ENCODE results near the gene TMEM163. TPM values are rescaled to one million over a fixed set of nuclear protein-coding genes. Genes with fewer than 3 reads are reported as not detected.

Gene TMEM163
- total RNA-seq, 1 experiment from 2014 or later, result 0.12 TPM

DNA sequence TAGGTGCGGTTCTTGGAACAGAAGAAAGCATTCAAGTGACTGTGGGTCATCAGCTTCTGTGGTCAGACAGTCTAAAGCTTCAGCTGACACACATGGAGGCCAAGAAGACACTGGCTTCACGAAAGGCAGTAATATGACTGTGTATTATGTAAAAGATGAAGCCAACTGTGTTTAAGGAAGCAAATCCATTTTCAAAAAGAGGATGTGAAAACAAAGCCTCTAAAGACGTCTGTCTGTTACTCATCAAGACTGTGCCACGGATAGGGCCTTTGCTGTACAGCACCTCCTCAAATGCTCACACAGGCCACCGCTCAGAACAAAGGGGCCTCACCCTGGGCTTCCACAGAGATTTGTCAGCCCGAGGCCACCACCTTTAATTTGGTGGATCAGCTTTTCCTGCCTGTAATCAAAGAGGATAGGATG is 21.1 kb upstream of the TMEM163 start:
- CTCF ChIA-PET, result no interaction called here
- intact Hi-C loops (cut with micrococcal nuclease), result no loop called here

GRCh38 chr2:134739236-134739878 is 20.6 kb upstream of the TMEM163 start:
- RAD21 ChIA-PET (ENCODE audit: low non-redundant PET in 1 of 2, low total read pairs in 2 of 2, uncharacterized antibody in 2 of 2, unreplicated experiment in 2 of 2), result no interaction called here
- POLR2A ChIA-PET, result no interaction called here
- no peak for TF ChIP-seq EZH2 (IDR thresholded peaks at IDR 0.05)
- no peak for TF ChIP-seq ZBTB33 (IDR thresholded peaks at IDR 0.05; ENCODE audit: extremely low read depth, insufficient replicate concordance, low read length)
- TF ChIP-seq SRF (IDR thresholded peaks at IDR 0.05; ENCODE audit: low read depth), result no peak
- TF ChIP-seq FOSL1 (IDR thresholded peaks at IDR 0.05; ENCODE audit: low read depth), result no peak
- TF ChIP-seq, protein P1, sequence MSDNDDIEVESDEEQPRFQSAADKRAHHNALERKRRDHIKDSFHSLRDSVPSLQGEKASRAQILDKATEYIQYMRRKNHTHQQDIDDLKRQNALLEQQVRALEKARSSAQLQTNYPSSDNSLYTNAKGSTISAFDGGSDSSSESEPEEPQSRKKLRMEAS (IDR thresholded peaks at IDR 0.05), result no peak
- TF ChIP-seq, protein P2, sequence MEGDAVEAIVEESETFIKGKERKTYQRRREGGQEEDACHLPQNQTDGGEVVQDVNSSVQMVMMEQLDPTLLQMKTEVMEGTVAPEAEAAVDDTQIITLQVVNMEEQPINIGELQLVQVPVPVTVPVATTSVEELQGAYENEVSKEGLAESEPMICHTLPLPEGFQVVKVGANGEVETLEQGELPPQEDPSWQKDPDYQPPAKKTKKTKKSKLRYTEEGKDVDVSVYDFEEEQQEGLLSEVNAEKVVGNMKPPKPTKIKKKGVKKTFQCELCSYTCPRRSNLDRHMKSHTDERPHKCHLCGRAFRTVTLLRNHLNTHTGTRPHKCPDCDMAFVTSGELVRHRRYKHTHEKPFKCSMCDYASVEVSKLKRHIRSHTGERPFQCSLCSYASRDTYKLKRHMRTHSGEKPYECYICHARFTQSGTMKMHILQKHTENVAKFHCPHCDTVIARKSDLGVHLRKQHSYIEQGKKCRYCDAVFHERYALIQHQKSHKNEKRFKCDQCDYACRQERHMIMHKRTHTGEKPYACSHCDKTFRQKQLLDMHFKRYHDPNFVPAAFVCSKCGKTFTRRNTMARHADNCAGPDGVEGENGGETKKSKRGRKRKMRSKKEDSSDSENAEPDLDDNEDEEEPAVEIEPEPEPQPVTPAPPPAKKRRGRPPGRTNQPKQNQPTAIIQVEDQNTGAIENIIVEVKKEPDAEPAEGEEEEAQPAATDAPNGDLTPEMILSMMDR (IDR thresholded peaks at IDR 0.05 in 2 of 3, conservative IDR thresholded peaks at IDR 0.05 in 1 of 3; ENCODE audit: borderline replicate concordance in 1 of 3, insufficient read depth in 1 of 3, low read depth in 2 of 3, low read length in 2 of 3), result no peak
- TF ChIP-seq ATF3 (IDR thresholded peaks at IDR 0.05), result no peak
- no peak for TF ChIP-seq SP1 (IDR thresholded peaks at IDR 0.05; ENCODE audit: low read depth)

More for the DNA sequence above, 21.1 kb upstream of the TMEM163 start:
- Histone ChIP-seq H3K4me1 (ENCODE audit: control insufficient read depth in 1 of 2, insufficient read depth in 2 of 2, low read length in 2 of 2) (peaks cover 0 to 5% of the 10 kb centered on the region in 2 experiments; a peak in 2 of 4 replicates), H3K9me2 (ENCODE audit: insufficient read depth) (no peaks in the 10 kb centered on the region), H2AFZ (ENCODE audit: low read depth, low read length, poor library complexity, severe bottlenecking) (no peak overlapping the region), H3K27me3 (ENCODE audit: insufficient read depth, low read length) (no peaks in the 10 kb centered on the region), H3K4me2 (ENCODE audit: low read length) (no peak overlapping the region), H3K9ac (ENCODE audit: low read length) (no peak overlapping the region), H3K9me3 (ENCODE audit: control insufficient read depth in 1 of 2, insufficient read depth in 1 of 2, low read depth in 1 of 2, low read length in 2 of 2) (no peaks in the 10 kb centered on the region), H4K20me1 (ENCODE audit: insufficient read depth) (no peaks in the 10 kb centered on the region), H3K4me3 (replicated peaks in 1 of 2; ENCODE audit: low read depth in 1 of 2, low read length in 2 of 2) (no peak overlapping the region), H3K79me2 (ENCODE audit: insufficient read depth, low read length) (no peaks in the 10 kb centered on the region), H3K27ac (ENCODE audit: low read depth, low read length) (no peak overlapping the region), H3K36me3 (ENCODE audit: control insufficient read depth in 1 of 2, insufficient read depth in 2 of 2, low read length in 2 of 2) (no peaks in the 10 kb centered on the region)
- BruUV-seq (replicated peaks), result no TSS peak
- ChIA-PET POLR2A (no interaction called here), RAD21 (ENCODE audit: low non-redundant PET in 1 of 2, low total read pairs in 2 of 2, uncharacterized antibody in 2 of 2, unreplicated experiment in 2 of 2) (no interaction called here)
- ATAC-seq (no peak), DNase-seq (ENCODE audit: low read depth, low spot score) (no peak)
- no peak for TF ChIP-seq ZBTB33 (IDR thresholded peaks at IDR 0.05; ENCODE audit: extremely low read depth, insufficient replicate concordance, low read length)
- no peak for TF ChIP-seq EZH2 (IDR thresholded peaks at IDR 0.05)

More at GRCh38 chr2:134739236-134739878, 20.6 kb upstream of the TMEM163 start:
- no TSS peak for BruUV-seq (replicated peaks)
- Histone ChIP-seq H3K36me3 (ENCODE audit: control insufficient read depth in 1 of 2, insufficient read depth in 2 of 2, low read length in 2 of 2) (no peaks in the 10 kb centered on the region), H3K4me2 (ENCODE audit: low read length) (no peak overlapping the region), H3K9ac (ENCODE audit: low read length) (no peak overlapping the region), H3K27me3 (ENCODE audit: insufficient read depth, low read length) (no peaks in the 10 kb centered on the region), H3K9me3 (ENCODE audit: control insufficient read depth in 1 of 2, insufficient read depth in 1 of 2, low read depth in 1 of 2, low read length in 2 of 2) (no peaks in the 10 kb centered on the region), H3K9me2 (ENCODE audit: insufficient read depth) (no peaks in the 10 kb centered on the region), H3K27ac (ENCODE audit: low read depth, low read length) (no peak overlapping the region), H3K4me3 (replicated peaks in 1 of 2; ENCODE audit: low read depth in 1 of 2, low read length in 2 of 2) (no peak overlapping the region), H3K79me2 (ENCODE audit: insufficient read depth, low read length) (no peaks in the 10 kb centered on the region), H3K4me1 (ENCODE audit: control insufficient read depth in 1 of 2, insufficient read depth in 2 of 2, low read length in 2 of 2) (peaks cover 0 to 5% of the 10 kb centered on the region in 2 experiments; a peak in 2 of 4 replicates), H2AFZ (ENCODE audit: low read depth, low read length, poor library complexity, severe bottlenecking) (no peak overlapping the region), H4K20me1 (ENCODE audit: insufficient read depth) (no peaks in the 10 kb centered on the region)
- ATAC-seq, result no peak
- DNase-seq (ENCODE audit: low read depth, low spot score), result no peak
- CTCF ChIA-PET, result no interaction called here
- intact Hi-C loops (cut with micrococcal nuclease), result no loop called here

All from HCT116 (cell line).